NCI-H1417 treated with DMSO at 0.1 percent for 48 hours (cell line): ENCODE data around the gene SSC4D.
"Not testable (repeated sequence)": the region's sequence is repeated elsewhere in the genome, so short reads cannot be mapped to it uniquely, and the experiment has no call there.

ENCODE experiments used
- DNase-seq: peaks from one replicate; lab custom pipeline; 2025; lab: John Stamatoyannopoulos, UW

The SSC4D gene

DNA sequence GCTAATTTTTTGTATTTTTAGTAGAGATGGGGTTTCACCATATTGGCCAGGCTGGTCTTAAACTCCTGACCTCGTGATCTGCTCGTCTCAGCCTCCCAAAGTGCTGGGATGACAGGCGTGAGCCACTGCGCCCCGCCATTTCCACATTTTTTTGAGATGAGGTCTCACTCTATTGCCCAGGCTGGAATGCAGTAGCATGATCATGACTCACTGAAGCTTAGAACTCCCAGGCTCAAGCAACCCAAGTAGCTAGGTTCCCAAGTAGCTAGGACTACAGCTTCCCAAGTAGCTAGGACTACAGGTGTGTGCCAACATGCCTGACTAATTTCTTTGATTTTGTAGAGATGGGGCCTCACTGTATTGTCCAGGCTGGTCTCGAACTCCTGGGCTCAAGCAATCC, 11.6 kb upstream of the SSC4D start:
- DNase-seq: not testable (repeated sequence)

DNA sequence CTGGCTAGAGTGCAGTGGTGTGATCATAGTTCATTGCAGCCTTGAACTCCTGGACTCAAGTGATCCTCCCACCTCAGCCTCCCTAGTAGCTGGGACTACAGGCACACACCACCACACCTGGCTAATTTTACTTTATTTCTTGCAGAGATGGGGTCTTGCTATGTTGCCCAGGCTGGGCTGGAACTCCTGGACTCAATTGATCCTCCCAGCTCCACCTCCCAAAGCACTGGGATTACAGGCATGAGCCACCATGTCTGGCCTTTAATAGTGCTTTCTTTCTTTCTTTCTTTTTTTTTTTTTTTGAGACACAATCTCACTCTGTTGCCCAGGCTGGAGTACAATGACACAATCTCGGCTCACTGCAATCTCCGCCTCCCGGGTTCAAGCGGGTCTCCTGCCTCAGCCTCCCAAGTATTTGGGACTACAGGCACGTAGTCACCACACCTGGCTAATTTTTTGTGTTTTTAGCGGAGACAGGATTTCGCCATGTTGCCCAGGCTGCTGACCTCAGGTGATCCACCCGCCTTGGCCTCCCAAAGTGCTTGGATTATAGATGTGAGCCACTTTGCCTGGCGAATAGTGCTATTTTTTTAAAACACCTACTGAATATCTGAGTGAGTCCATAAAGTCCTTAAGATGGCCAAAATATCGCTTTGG, 8.3 kb upstream of the SSC4D start:
- DNase-seq: not testable (repeated sequence)

GRCh38 chr7:76412249-76412648, 2.8 kb upstream of the SSC4D start:
- DNase-seq: no peak

GRCh38 chr7:76411626-76412025, 2.1 kb upstream of the SSC4D start:
- DNase-seq: no peak

DNA sequence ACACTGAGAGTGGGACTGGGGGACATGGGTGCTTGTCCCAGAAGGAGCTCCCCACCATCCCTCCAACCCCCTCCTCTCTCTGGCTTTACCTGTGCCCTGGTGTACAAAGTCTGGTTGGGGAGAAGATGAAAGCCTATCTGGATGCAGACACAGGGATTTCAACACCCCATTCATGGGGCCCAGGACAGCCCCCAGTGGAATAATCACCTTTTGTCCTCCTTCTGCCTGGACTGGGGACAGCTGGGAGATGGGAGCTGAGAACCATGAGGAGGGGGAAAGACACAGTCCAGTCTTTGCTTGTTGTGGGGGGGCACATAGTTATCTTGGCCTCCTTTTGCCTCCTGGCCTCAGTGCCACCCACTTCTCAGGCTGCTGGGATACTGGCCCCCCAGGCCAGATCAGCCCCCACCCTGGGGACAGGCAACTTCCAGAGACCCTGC, 1.4 kb downstream of the SSC4D start:
- DNase-seq: no peak

DNA sequence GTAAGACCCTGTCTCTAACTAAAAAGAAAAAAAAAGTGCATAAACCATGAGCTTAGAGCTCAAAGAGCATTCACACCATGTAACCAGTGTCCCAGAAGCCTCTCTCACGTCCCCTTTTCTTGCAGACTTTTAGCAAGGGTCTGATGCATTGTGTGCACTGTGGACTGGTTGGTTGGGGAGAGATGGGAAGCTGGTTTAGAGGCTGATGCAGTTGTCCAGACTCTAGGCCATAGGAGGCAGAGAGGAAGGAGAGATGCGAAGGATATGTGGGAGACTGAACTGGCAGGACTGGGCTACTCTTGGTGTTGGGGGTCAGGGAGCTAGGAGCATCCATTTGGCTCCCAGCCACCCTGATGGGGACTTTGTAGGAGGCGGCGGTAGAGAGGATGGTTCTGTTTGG, 1.8 kb downstream of the SSC4D start:
- DNase-seq: no peak

DNA sequence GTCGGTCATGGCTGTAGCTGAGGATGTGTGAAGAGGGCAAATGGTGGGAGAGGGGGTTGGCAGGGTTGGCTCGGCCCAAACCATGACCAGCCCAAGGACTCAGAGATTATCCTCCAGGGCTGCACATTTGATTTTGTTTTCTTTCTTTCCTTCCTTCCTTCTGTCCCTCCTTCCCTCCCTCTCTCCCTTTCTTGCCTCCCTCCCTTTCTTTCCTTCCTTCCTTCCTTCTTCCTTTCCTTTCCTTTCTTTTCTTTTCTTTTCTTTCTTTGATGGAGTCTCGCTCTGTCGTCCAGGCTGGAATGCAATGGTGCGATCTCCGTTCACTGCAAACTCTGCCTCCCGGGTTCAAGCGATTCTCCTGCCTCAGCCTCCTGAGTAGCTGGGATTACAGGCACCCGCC, 3.8 kb downstream of the SSC4D start:
- no peak for DNase-seq

- no peak for DNase-seq
These were observed 5.6 kb downstream of the SSC4D start for GRCh38 chr7:76403780-76404494.

DNA sequence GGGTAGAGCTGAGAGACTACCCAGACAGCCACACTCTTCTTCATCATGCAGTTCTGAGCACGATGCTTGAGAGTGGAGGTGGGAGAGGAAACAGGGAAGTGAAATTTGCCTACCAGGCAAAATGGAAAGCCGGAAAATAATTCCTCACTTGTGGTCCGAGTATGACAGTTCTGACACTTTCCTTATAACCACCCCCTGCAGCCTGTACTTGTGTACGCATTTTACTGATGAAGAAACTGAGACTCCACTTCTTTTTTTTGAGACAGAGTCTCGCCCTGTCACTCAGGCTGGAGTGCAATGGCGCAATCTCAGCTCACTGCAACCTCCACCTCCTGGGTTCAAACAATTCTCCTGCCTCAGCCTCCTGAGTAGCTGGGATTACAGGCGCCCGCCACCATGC, 6.4 kb downstream of the SSC4D start:
- DNase-seq: not testable (repeated sequence)

DNA sequence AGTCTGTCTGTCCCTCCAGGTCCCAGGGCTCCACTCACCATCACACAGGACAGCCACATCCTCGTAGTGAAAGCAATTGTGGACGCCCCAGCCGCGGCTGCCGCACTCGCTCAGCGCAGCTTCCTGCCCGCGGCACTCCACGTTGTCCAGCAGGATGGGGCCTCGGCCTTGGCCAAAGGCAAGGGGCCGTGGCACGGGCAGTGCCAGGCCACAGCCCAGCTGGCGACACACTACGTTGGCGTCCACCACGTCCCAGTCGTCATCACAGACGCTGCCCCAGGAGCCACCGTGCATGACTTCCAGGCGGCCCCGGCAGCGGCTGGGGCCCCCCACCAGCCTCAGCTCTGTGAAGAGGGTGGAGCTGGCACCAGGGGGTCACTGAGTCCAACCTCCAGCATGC, 9.2 kb downstream of the SSC4D start:
- no peak for DNase-seq

- peak; percentile 35 for DNase-seq
These were observed 11.9 kb downstream of the SSC4D start for GRCh38 chr7:76397409-76398183.

DNA sequence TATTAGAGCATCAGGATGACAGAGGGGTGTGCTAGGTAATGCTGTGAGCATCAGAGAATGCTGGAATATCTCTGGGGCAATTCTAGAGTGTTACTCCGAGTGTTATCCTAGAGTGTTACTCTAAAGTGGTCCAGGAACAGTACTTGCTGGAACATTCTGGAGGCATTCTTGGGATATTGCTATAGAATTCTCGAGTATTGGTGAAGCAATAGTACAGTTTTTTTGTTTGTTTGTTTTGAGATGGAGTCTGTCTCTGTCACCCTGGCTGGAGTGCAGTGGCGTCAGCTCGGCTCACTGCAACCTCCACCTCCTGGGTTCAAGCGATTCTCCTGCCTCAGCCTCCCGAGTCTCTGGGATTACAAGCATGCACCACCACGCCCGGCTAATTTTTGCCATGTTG, 12.6 kb downstream of the SSC4D start:
- DNase-seq: no peak

DNA sequence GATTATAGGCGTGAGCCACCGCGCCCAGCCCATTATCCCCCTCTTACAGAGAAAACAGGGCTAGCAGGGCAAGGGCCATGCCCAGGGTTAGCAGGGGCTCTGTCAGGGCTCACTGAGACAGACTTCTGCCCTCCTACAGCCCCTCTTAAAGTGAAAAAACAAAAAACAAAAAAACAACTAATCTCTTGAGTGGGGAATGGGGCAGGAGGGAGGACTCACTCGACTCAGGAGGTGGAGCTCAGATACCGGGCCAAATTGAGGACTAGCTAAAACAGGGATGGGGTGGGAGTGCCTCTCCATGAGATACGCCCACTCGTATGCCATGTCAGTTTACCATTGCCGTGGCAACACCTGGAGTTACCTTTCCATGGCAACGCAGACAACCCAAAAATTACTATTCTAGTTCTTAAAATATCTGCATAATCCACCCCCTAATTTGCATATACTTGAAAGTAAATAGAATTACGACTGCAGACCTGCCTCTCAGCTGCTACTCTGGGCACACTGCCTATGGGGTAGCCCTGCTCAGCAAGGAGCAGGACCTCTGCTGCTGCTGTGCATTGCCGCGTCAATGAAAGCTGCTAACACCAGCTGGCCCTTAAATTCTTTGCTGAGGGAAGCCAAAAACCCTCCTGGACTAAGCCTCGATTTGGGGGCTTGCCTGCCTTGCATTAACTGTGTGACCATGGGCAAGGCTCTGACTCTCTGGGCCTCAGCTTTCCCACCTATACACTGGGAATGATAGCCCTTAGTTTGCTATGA, 13.4 kb downstream of the SSC4D start:
- DNase-seq: no peak

- not testable (repeated sequence) for DNase-seq
These were observed 13.9 kb downstream of the SSC4D start for GRCh38 chr7:76395605-76395964.

DNA sequence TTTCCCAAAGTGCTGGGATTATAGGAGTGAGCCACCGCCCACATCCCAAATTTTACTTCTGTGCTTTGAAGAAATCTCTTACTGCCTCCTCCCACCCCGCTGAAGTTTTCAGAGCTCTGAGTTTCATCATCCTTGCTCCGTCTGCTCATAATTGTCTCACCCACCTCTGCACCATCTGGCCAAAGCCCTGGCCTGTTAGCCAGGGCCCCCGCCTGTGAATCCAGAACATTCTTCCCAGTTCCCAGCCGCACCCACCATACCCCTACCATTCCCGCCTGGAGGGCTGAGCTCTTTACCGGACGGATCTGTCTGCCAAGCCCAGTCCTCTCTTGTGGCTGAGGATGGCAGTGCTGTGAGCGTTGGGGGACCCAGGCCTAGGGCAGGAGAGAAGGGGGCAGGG, 14.5 kb downstream of the SSC4D start:
- no peak for DNase-seq

DNA sequence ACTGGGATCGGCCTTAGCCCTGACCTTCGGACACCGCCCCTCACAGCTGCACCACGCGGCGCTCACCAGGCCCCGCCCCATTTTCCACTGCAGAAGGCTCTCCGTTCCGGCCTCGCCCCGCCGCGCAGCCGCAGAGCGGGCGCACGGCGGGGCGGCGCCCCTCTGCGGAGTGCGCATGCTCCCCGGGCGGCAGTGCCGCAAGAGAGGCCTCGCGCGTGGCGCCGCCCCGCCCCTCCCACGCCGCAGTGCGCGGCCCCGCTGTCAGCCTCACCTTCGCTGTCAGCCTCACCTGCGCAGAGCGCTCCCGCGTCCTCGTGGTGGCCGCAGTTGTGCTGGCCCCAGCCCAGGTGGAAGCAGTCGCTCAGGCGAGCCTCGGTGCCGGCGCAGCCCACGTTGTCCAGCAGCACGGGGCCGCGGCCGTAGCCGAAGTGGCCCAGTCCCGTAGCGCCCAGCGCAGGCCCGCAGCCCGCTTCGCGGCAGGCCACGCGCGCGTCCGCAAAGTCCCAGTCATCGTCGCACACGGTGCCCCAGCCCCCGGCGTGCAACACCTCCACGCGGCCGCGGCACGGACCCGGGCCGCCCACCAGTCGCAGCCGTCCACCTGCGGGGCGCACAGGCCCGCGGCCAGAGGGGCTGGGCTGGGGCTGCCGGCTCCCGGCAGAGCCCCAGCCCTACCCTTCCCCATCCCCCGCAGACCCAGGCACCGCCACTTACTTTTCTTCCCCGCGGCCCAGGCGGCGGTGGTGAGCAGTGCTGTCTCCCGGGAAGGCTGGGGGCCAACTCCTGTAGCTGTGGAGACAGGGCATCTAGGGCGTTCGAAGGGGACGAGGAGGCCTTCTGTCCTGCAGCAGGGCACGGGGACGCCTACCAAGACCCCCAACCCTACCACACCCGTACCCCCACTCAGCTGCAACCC, 16.1 kb downstream of the SSC4D start:
- DNase-seq: peak; percentile 74

DNA sequence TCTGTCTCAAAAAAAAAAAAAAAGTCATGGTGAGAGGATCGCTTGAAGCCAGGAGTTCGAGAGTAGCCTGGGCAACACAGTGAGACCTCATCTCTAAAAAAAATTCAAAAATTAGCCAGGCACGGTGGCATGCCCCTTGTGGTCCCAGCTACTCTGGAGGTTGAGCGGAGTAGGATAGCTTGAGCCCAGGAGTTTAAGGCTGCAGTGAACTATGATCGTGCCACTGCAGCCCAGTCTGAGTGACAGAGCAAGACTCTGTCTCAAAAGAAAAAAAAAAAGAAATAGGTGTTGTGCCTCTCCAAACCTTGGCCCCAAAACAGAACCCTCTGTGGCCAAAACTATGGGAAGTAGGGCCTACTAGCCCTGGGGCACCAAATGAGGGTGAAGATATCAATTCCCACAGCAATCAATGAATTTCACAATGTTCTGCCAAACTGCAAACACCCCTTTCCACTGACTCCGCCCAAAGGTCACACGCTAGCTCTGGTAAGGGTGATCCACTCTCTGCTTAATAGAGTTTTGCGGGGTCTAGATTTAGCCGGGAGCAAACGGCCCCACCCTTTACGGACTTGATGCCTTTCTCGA, 16.9 kb downstream of the SSC4D start:
- DNase-seq: no peak

DNA sequence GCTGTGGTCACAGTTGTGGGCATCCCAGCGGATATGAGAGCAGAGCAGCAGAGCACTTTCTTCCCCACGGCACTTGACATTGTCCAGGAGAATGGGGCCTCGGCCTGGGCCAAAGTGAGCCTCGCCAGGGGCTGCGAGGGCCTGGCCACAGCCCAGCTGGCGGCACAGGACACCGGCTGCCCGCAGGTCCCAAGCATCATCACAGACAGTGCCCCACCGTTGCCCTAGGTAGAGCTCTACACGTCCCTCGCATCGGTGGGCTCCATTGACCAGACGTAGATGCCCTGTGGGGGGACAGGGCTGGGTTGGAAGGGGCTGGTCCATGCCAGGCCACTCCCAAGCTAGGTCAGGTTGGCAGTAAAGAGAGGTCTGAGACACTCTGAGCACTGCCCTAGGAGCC, 19.4 kb downstream of the SSC4D start:
- DNase-seq: no peak

DNA sequence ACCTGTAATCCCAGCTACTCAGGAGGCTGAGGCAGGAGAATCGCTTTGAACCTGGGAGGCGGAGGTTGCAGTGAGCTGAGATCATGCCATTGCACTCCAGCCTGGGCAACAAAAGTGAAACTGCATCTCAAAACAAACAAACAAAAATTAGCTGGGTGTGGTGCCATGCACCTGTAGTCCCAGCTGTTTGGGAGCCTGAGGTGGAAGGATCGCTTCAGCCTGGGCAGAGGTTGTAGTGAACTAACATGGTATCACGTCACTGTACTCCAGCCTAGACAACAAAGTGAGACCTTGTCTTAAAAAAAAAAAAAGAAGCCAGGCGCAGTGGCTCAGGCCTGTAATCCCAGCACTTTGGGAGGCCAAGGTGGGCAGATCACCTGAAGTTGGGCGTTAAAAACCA, 21.7 kb downstream of the SSC4D start:
- DNase-seq: not testable (repeated sequence)

DNA sequence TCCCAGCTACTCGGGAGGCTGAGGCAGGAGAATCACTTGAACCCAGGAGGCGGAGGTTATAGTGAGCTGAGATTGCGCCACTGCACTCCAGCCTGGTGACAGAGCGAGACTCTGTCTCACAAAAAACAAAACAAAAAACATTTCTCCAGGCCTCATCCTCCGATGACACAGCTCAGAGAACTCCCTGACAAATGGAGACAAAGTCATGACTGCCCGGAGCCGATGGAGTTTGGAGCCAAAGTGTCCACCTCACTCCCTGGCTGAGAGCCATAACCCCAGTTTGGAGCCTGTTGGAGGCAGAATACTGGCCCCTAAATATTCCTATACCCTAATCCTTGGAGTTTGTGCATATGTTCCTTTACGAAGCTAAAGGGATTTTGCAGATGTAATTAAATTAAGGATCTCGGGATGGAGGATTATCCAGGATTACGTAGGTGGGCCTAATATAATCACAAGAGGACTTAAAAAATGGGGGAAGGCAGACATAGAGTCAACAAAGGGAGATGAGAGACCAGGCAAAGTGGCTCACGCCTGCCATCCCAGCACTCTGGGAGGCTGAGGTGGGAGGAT, 22.7 kb downstream of the SSC4D start:
- no peak for DNase-seq
